Measurements from ENCODE around the gene RAE1.

Gene RAE1

DNA sequence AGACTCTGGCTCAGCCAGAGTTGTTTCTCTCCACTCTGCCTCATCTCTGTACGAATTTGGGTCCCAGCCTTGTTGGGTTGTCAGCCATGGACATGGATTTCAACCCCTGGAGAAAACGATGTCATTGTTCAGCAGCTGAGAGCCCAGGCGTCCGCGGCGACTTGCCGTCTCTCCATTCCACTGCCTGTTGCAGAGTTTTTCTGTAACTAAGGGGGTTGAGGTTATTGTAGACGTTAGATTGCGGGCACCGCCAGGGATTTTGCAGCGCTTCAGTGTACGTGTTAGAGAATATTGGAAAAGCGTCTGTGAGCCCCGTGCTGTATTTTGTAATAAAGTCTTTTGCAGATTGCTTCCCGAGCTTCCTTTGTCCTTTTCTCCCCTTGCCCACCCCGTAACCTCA is 27.1 kb downstream of the RAE1 start:
- no peak overlapping the region for H3K4me3 ChIP-seq (ENCODE audit: low read depth, low read length)

DNA sequence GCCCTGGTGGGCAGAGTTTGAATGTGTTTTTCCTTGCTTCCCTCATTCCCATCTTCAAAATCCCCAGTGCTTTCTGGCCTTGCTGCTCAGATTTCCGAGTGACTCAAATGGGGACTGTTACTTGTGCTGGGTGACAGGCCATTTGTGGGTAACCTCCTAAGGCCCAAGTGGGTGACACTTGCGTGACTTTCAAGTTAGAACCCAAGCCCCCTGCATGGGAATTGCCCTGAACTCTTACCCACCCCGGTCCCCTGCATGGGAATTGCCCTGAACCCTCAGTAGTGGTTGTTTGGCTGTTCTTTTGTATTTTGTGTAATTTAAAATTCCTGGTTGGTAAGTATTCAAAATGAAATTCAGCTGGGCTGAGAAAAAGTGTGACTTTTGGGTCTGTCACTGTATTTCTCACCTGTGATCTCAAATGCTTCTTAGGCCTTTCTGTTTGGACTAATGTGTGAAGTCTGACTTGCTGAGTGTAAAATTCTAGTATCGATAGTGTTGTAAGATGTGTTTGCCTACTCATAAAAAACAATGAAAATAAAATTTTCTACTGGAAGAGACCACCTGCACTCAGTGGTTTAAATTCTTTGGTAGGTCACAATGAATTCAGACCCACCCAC is 27.7 kb downstream of the RAE1 start:
- TF ChIP-seq, protein P1, sequence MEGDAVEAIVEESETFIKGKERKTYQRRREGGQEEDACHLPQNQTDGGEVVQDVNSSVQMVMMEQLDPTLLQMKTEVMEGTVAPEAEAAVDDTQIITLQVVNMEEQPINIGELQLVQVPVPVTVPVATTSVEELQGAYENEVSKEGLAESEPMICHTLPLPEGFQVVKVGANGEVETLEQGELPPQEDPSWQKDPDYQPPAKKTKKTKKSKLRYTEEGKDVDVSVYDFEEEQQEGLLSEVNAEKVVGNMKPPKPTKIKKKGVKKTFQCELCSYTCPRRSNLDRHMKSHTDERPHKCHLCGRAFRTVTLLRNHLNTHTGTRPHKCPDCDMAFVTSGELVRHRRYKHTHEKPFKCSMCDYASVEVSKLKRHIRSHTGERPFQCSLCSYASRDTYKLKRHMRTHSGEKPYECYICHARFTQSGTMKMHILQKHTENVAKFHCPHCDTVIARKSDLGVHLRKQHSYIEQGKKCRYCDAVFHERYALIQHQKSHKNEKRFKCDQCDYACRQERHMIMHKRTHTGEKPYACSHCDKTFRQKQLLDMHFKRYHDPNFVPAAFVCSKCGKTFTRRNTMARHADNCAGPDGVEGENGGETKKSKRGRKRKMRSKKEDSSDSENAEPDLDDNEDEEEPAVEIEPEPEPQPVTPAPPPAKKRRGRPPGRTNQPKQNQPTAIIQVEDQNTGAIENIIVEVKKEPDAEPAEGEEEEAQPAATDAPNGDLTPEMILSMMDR (IDR thresholded peaks at IDR 0.05; ENCODE audit: low read depth, low read length, missing control alignments) = no peak
- no peak overlapping the region for H3K4me3 ChIP-seq (ENCODE audit: low read depth, low read length)
- DNase-seq (ENCODE audit: low read depth) = no peak

More for the DNA sequence above, 27.1 kb downstream of the RAE1 start:
- TF ChIP-seq, protein P1 (IDR thresholded peaks at IDR 0.05; ENCODE audit: low read depth, low read length, missing control alignments) = no peak
- no peak for DNase-seq (ENCODE audit: low read depth)

DNA sequence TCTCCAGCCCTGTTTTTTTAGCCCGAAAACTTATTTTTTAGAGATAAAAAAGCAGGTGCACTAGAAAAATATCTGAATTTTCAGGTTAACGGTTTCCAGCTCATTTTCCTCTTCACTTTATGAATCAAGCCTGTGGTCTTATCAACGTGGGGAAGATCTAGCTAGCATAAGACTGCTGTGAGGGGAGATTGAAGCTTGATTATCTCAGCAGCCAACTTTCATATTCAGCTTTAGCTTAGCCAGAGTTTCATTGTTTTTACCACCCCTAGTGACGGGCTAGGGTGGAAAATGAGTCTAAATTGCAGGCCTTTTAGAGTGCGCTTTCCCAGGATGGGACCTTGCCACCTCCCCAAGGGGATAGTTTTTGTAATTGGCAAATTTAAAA is 28.2 kb downstream of the RAE1 start:
- no peak overlapping the region for H3K4me3 ChIP-seq (ENCODE audit: low read depth, low read length)
- DNase-seq (ENCODE audit: low read depth) = no peak
- TF ChIP-seq, protein P1 (IDR thresholded peaks at IDR 0.05; ENCODE audit: low read depth, low read length, missing control alignments) = no peak

DNA sequence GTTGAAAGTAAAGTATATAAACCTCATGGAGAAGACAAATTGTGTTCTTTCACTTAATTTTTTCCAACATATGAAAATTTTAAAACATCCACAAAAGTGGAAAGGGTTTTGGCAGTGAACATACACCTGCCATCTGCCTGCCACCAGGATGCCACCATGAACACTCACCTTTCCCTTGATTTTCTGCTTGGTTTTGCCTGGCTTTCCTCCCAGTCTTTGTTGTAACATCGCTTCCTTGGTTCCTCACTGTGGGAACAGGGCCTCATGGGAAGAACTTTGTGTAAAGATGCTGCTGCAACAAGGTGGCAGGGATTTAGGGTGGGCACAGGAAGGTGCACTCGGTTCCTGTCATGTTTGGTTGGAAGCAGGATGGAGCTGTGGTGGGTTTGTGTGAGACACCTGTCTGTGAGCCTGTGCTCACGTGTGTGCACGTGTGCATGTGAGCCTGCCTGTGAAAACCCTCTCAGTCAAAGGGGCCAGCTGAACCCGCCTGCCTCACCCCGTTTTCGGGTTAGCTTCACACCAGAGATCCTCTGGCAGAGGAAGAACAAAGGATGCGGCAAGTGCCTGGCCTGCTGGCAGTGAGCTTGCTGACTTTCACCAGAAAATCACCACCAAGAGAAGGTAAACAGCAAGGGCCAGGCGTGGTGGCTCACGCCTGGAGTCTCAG is 29.2 kb downstream of the RAE1 start:
- TF ChIP-seq, protein P1 (IDR thresholded peaks at IDR 0.05; ENCODE audit: low read depth, low read length, missing control alignments) = no peak
- no peak for DNase-seq (ENCODE audit: low read depth)
- no peak overlapping the region for H3K4me3 ChIP-seq (ENCODE audit: low read depth, low read length)

DNA sequence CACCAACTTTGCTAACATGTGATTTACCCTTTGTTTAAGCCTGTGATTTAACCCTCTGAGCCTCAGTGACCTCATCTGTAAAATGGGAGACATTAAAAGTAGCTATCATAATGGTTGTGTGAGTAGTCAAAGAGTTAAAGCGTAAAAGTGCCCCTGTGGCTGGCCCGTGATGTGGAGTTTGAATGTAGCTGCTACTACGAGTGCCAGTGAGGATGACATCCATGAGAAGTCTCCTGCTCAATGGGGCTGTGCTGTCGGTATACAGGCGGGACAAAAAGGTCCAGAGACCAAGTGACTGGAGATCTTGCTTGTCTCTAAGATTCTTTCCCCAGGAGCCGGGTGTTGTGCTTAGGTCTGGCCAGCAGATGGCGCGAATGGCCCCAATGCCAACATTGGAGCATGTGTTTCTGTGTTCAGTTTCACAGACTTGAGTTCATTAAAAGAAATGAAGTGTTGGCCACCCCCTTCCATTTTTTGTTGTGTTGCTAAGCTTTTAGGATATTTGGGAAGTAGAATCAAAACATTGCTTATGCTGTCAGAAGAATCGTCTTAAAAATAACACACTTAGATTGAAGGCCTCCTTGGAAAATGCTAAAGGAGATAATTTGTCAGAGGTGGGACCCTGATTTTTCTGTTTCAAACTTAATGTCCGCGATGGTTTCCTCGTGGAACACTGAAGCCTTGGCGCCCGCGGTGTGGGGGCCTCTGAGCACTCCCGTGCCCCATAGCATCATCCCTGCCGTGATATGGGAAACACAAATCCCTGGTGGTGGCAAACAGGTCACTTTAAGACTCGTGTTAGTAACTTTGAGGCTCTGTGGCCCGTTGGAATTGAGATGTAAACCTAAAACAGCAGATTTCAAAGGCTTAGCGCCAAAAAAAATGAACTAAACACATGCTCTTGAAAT is 30.8 kb downstream of the RAE1 start:
- TF ChIP-seq, protein P1 (IDR thresholded peaks at IDR 0.05; ENCODE audit: low read depth, low read length, missing control alignments) = peak; percentile 94
- no peak overlapping the region for H3K4me3 ChIP-seq (ENCODE audit: low read depth, low read length)
- no peak for DNase-seq (ENCODE audit: low read depth)

DNA sequence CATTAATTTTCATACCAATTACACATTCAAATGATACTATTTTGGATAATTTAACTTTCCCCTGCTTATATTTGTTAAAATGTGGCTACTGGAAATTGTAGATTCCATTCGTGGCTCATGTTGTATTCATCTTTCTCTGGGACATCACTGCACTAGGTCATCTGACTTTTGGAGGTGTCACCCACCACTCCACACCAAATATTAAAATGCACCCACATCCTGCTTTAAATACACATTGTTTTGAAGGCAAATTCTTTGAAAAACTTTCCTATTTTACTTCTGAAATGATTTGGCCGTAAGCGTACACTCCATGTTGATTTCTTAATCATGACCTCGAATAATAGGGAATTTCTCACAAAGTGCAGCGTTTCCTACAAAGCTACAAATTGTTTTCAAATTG is 31.5 kb downstream of the RAE1 start:
- no peak overlapping the region for H3K4me3 ChIP-seq (ENCODE audit: low read depth, low read length)
- TF ChIP-seq, protein P1 (IDR thresholded peaks at IDR 0.05; ENCODE audit: low read depth, low read length, missing control alignments) = no peak
- no peak for DNase-seq (ENCODE audit: low read depth)

Measured in GM12864 (cell line).